HG02884 (cell line): ENCODE measurements around the gene EGFR.

Source experiments
- ATAC-seq: cut with Tn5 transposase; IDR thresholded peaks from one replicate; pipeline ENCODE4 v1.9.1; 2021; ENCODE audit warnings: mild to moderate bottlenecking, moderate library complexity; ENCODE audit not compliant: unreplicated experiment

The EGFR gene

DNA sequence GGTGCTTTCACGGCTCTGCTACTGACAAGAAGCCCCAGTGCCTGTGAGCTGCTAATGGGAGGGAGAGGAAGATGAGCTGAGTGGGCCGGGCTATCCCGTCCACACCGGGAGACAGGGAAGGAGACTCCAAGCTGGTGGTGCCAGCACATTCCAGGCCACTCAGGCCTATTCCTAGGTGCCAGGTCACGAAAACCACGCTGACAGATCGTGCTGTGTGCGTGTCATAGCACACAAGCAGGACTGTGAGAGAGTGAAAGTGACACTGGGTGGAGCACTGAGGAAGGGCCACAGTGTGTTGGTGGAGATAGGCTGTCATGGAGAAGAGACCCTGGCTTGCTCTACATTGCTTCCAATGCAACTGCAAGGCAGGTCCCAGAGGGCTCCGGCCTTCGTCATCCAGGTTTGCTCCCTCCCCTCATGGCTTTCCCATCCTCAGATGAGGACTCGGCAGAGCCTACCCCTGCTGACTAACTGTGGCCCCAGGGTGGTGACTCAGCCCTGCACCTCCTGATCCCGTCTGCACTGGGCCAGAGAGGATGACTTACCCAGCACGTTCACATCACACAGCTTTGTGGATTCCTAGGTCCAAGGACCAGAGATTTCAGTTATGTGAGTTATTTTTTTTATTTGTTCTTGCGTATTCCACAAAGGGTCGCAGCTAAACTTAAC, 167.3 kb downstream of the EGFR start:
- ATAC-seq: no peak

DNA sequence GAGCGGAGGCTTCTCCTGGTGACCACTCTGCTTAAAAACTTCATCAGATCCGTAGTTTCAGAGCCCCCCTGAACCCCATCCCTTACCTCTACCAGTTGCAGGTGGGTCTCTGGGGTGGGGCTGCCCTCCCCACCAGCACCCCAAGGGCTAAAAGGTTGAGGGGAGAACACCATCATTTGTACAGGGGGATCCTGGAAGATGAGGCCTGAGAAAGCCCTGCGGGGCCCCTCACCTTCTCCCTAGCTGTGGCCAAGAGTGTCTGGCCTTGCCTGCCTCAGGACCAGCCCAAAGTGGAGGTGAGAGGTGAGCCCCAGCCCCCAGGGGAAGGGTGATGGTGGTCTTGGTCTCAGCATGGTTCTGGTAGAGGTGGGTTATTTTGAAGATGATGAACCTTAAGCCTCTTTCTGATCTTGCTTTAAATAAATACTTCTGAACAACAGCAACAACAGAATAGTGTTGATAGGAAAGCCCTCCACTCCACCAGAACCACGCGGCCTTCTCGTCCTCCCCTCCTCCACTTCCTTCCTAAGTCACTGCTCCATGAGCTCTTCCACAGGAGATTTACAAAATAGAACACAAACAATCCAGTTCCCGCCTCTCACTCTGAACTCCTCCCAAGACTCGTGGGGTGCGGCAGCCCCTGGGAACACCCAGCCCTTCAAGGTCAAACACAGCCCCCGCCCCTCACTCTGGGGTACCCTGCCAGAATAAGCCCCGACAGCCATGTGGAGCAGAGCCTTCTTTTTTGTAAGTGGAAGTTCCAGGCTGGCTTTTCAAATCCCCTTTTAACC, 169.1 kb downstream of the EGFR start:
- no peak for ATAC-seq

DNA sequence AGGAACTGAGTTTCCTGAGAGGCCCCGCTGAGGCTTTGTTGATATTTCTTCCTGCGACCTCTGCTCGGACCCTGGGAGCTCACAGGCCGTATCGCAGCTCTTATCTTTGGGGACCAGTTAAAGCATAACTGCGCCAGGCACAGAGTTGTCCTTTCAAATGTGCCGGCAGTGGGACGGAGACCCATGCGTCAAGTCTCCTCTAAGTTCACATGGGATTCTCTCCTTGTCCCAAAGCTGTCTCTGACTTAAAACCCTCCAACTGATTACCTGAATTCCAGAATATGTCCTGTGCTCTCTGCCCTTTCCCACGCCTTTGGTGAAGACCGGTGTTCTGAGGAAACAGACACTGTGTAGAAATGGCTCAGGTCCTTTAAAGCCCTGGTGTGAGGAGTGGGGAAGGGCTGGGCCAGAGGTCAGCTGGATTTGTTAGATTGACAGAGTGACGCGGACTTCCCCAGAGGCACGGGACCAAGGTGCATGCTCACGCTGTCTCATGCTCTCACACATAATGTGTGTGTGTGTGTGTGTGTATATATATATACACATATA, 169.8 kb downstream of the EGFR start:
- ATAC-seq: no peak

DNA sequence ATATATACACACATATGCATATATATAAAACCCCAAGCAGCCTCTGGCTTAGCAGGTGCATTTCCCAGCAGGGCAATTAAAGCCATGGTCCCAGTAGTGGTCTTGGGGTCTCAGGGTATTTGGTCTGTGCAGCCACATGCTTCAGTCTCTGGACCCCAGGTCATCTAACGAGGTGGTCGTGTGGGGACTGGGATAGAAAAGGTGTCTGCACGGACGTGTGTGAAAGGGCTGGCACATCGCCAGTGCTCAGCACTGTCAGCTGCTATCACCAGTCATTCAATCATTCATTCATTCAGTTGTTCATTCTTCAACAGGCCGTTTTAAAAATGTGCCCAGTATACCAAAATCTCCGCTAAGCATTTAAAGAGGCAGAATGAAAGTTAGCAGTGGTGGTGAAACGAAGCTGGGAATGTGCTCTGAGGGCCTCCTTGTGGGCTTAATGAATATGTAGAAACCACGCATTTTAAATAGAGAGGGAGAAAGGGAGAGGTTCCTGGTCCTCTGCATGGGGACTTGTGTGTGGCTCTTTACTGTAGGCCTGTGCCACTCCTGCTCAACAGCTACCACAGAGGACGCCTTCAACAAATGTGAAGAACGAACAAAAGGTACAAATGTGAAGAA, 170.4 kb downstream of the EGFR start:
- ATAC-seq: no peak

DNA sequence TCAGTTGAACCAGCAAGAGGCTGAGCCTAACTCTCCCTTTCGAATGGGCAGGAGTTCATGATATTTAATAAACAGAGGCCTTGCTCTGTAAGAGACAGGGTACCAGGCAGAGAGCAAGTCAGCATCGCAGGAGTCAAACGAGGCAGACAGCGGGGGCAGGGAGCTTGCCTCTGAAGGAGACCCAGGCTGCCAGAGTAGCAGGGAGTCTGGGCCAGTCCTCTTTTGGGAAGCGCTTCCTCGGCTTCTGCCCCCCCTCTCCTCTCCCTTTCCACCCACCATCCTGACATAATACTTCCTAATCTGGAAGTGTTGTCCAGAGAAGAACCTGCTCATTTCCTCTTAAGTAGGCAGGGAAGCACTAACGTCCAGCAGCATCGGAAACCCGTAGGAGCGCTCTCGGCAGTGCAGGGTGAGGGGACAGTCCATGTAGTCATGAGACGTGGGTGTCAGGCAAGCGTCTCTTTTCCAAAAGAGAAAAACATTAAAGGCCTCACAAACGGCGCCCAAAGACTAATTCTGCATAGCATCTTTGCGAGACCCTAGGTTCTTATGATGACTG, 171.1 kb downstream of the EGFR start:
- no peak for ATAC-seq

DNA sequence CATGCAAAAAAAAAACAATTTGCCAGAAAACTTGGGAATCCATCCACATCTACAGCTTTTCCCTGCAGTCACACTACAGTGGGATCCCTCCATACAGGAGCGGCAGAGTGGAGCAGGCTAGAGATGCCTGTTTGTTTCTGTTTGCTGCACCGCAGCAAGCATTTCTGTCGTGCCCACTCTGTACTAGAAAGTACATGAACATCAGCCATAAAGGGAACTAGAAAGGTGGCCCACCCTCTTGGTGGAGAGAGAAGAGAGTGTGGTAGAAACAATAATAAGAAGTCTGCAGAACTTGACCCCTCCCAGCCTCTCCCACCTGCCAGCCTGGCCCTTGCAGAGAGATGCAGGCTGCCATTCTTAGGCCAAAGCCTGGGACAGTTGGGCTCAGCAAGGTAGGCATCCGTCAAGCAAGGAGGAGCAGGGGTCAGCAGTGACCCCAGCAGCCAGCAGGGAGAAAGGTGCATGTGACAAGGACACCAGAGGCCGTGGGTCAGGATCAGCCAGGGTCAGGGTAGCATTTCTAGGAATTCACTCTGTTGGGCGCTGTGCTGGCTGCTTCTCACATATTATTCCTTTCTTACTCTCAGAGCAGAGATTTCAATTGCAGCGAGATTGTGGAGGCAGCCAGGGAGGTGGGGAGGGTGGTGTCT, 171.8 kb downstream of the EGFR start:
- ATAC-seq: no peak

DNA sequence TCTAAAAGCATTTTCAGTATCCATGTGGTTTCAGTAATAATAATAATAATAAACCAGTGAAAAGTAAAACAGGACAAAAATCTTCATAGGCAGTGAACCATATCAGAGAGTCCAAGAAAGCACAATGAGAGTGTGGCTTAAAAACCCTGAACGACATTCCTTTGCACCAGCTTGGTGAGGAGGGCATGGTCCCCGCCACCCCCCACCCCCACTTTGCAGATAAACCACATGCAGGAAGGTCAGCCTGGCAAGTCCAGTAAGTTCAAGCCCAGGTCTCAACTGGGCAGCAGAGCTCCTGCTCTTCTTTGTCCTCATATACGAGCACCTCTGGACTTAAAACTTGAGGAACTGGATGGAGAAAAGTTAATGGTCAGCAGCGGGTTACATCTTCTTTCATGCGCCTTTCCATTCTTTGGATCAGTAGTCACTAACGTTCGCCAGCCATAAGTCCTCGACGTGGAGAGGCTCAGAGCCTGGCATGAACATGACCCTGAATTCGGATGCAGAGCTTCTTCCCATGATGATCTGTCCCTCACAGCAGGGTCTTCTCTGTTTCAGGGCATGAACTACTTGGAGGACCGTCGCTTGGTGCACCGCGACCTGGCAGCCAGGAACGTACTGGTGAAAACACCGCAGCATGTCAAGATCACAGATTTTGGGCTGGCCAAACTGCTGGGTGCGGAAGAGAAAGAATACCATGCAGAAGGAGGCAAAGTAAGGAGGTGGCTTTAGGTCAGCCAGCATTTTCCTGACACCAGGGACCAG, 172.5 kb downstream of the EGFR start:
- no peak for ATAC-seq

DNA sequence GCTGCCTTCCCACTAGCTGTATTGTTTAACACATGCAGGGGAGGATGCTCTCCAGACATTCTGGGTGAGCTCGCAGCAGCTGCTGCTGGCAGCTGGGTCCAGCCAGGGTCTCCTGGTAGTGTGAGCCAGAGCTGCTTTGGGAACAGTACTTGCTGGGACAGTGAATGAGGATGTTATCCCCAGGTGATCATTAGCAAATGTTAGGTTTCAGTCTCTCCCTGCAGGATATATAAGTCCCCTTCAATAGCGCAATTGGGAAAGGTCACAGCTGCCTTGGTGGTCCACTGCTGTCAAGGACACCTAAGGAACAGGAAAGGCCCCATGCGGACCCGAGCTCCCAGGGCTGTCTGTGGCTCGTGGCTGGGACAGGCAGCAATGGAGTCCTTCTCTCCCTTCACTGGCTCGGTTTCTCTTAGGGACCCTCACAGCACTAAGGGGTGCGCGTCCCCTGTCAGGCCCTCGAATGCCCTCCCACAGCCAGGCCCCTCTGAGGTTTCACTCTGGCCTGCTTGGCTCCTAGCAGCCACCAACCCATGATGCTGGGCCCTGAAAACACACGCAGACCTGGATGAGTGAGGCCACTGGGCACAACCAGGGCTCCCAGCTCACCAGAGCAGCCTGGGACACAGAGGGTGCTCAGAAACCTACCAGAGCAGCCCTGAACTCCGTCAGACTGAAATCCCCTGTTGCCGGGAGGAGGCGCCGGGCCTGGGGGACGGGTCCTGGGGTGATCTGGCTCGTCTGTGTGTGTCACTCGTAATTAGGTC, 173.3 kb downstream of the EGFR start:
- no peak for ATAC-seq

DNA sequence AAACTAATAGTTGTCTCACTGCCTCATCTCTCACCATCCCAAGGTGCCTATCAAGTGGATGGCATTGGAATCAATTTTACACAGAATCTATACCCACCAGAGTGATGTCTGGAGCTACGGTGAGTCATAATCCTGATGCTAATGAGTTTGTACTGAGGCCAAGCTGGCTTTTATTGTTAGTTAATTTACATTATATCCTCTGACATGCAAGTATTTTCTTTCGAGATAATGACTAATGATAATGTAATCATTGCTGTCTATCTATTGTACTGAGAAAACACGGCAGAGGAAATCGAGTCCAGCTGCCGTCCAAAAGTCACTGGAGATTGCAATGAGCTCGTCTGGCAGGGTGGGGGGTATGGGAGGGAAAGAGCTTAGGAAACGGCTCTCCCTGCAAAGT, 173.9 kb downstream of the EGFR start:
- ATAC-seq: no peak

DNA sequence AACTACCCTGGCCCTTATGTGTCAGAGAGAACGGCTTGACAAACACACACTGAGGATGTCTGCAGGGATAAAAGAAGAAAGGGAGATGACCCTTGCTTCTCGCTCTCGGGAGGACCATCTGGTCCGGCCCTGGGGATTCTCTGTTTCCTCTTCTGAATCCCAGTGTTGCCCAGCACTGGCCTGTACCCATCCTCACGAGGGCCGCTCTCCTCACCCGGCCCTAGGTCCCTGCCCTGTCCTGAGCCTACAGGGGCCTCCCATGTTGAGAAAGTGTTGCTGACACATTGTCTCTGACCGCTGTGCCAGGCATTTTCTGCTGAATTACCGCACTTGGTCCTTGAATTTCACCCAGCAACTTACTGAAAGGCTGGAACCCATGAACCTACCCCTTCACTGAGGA, 174.4 kb downstream of the EGFR start:
- ATAC-seq: no peak

DNA sequence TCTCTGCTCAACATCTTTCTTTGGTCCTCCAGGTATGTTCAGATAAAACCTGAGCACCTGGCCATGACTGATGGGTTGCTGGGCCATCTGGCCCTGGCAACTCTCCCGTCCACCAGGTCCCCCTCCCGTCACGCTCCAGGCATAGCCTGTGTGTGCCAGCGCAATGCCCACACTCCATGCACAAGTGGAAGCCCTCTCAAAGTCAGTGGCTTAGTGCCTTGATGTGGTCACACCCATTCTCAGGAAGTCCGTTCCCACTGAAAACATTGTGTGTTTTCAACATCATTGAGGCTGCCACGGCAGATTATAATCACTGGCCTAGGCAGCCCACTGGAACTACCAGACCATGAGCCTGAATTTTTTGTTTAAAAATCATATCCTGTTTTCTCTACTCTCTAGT, 175.7 kb downstream of the EGFR start:
- ATAC-seq: no peak

DNA sequence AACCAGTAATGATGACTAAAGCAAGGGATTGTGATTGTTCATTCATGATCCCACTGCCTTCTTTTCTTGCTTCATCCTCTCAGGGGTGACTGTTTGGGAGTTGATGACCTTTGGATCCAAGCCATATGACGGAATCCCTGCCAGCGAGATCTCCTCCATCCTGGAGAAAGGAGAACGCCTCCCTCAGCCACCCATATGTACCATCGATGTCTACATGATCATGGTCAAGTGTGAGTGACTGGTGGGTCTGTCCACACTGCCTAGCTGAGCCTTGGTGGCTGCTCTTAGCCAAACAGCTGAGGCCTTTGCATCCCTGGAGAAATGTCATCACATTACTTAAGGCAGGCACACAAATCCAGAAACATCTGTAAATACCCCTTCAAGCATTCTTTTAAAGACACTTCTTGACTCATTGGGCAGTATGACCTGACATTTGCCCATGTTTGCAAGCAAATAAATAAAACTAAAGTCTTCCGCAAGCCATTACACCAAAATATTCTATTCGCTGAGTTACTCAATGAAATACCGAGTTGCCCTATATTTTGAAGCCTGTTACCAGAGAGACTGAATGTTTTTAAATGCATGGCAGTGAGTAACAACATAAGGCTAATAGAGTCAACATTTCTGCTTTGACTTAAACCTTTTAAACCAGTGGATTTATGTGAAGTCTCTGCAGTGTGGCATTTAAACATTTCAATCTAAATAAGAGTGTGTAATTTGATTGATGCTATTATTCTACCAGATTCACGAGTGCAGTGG, 180.0 kb downstream of the EGFR start:
- no peak for ATAC-seq

DNA sequence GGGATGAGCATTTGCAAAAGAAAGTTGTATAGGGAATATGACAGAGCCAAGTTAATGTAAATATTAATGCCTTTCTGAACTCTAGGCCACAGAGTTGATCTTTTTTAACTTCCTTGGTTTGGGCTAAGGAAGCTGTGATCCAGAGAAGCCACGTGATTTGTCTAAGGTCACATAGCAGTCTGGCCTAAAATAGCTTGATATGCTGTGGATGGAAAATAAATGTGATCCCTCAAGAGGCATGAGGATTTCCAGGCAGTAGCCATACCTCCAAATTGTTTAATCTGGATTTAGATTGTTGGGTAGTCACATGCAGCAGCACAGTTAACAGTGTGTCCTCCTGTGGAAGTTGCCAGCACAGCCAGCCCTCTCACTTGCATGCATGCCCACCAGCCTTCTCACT, 180.6 kb downstream of the EGFR start:
- ATAC-seq: no peak

DNA sequence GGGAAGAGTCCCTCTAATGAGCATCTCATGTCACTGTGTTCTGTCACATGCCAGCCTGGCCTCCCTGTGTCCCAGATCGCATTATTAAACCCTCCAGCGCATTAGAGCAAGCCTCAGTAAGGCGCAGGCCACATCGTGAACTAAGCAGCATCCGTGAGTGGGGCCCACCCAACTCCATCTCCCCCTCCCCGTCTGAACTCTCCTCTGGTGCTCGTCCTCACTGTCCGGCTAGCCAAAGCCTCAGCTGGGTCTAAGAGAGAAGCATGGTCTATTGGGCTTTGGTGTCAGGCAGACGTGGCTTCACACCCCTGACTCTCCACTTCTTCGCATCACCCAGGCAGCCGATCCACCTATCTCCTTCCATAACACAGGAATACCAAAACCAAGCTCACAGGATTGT, 181.6 kb downstream of the EGFR start:
- no peak for ATAC-seq

DNA sequence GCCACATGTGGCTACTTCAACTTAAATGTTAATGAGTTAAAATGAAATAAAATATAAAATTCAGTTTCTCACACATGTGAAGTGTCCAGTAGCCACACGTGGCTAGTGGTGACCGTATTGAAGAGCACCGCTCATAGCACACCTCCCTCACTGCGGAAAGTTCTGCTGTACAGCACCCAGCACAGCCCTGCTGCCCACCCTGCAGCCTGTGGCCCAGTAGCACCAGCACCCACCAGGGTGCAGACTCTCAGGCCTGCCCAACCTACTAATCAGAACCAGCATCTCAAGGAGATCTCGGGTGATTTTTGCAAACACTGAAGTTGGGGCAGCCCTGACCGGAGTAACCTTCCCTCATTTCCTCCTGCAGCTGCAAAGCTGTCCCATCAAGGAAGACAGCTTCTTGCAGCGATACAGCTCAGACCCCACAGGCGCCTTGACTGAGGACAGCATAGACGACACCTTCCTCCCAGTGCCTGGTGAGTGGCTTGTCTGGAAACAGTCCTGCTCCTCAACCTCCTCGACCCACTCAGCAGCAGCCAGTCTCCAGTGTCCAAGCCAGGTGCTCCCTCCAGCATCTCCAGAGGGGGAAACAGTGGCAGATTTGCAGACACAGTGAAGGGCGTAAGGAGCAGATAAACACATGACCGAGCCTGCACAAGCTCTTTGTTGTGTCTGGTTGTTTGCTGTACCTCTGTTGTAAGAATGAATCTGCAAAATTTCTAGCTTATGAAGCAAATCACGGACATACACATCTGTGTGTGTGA, 183.5 kb downstream of the EGFR start:
- ATAC-seq: no peak

DNA sequence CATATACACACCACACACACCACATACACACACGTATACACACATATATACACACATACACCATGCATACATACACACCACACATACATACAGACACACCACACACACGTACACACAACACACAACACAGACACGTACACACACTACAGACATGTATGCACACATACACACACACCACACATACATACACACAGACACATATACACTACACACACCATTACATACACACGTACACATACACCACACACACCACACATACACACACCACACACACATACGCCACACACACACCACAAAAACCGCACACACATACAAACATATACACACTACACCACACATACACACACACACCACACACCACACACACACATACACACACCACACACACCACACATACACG, 184.5 kb downstream of the EGFR start:
- no peak for ATAC-seq

DNA sequence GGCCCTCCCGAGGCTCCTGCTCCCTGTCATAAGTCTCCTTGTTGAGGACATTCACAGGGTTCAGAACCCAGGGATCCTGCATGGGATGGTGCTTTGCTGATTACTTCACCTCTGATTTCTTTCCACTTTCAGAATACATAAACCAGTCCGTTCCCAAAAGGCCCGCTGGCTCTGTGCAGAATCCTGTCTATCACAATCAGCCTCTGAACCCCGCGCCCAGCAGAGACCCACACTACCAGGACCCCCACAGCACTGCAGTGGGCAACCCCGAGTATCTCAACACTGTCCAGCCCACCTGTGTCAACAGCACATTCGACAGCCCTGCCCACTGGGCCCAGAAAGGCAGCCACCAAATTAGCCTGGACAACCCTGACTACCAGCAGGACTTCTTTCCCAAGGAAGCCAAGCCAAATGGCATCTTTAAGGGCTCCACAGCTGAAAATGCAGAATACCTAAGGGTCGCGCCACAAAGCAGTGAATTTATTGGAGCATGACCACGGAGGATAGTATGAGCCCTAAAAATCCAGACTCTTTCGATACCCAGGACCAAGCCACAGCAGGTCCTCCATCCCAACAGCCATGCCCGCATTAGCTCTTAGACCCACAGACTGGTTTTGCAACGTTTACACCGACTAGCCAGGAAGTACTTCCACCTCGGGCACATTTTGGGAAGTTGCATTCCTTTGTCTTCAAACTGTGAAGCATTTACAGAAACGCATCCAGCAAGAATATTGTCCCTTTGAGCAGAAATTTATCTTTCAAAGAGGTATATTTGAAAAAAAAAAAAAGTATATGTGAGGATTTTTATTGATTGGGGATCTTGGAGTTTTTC, 186.5 kb downstream of the EGFR start:
- no peak for ATAC-seq
